ENCODE data around the gene ABCE1. TPM values are rescaled to one million over a fixed set of nuclear protein-coding genes. Genes with fewer than 3 reads are reported as not detected.

The ABCE1 gene
- total RNA-seq, 1 donor from 2014 or later = 77.9 TPM

DNA sequence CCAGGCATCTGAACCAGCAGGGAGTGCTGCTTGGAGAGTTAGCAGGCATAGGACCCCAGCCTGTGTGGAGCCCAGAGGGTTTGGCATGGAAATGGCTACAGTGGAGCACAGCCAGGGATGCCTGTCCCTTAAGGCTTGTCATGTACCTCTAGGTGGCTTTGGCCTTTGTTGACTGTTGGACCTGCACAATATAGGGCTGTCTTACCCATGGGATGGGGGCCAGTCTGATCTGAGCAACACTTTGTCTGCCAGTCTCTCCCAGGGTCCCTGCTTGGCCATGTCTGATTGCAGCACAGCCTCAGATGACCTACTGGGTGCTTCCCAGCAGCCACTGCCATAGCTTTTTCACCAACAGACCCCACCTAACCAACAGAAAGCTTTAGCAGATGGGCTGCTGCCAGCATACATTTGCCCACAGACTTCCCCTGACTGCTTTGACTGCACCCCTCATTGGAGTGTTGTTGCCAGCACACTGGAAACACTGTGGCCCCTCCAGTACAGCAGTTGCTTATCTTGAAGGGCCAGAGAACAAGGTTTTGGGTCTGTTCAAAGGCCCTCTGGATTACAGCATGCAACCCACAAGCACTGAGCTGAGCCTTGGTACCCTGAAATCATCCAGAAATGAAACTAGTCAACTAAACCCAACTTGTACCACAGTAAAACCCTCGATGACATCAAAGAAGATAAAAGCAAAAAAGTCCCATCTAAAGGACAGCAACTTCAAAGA is 22.2 kb upstream of the ABCE1 start:
- Mint-ChIP-seq H3K4me3 (no peak overlapping the region), H3K9me3 (peaks cover 10% of the 10 kb centered on the region), H3K27ac (no peak overlapping the region), H3K36me3 (peaks cover 37% of the 10 kb centered on the region), H3K27me3 (no peaks in the 10 kb centered on the region), H3K4me1 (ENCODE audit: unreplicated experiment) (no peaks in the 10 kb centered on the region)
- no peak for TF ChIP-seq CTCF (conservative IDR thresholded peaks at IDR 0.05)
- DNase-seq (ENCODE audit: extremely low spot score, unreplicated experiment) = no peak

- Mint-ChIP-seq H3K36me3 (peaks cover 37% of the 10 kb centered on the region), H3K27ac (no peak overlapping the region), H3K9me3 (peaks cover 10% of the 10 kb centered on the region), H3K27me3 (no peaks in the 10 kb centered on the region), H3K4me1 (ENCODE audit: unreplicated experiment) (no peaks in the 10 kb centered on the region), H3K4me3 (no peak overlapping the region)
- no peak for TF ChIP-seq CTCF (conservative IDR thresholded peaks at IDR 0.05)
- no peak for DNase-seq (ENCODE audit: extremely low spot score, unreplicated experiment)
These were observed 21.6 kb upstream of the ABCE1 start for GRCh38 chr4:145076469-145076855.

DNA sequence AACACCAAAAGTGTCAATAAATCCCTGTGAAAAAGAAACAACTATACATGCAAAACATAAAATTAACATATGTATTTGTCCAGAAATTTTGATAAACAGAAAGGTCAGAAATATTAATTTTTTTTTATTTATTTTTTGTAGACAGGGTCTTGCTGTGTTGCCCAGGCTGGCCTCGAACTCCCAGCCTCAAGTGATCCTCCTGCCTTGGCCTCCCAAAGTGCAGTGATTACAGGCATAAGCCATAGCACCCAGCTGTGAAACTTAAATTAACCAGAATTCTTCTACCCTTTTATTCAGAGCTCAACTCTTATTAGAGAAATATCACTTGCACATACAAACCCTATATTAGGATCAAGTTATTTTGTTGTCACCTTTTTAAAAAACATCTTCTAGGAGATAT is 16.4 kb upstream of the ABCE1 start:
- TF ChIP-seq CTCF (conservative IDR thresholded peaks at IDR 0.05) = no peak
- H3K27ac Mint-ChIP-seq = no peak overlapping the region
- H3K9me3 Mint-ChIP-seq = peaks cover 10% of the 10 kb centered on the region
- DNase-seq (ENCODE audit: extremely low spot score, unreplicated experiment) = no peak
- H3K36me3 Mint-ChIP-seq = peaks cover 43% of the 10 kb centered on the region
- H3K4me1 Mint-ChIP-seq (ENCODE audit: unreplicated experiment) = no peaks in the 10 kb centered on the region
- no peak overlapping the region for H3K4me3 Mint-ChIP-seq
- no peaks in the 10 kb centered on the region for H3K27me3 Mint-ChIP-seq

- Mint-ChIP-seq H3K27ac (no peak overlapping the region), H3K9me3 (no peaks in the 10 kb centered on the region), H3K4me3 (no peak overlapping the region), H3K27me3 (no peaks in the 10 kb centered on the region), H3K4me1 (ENCODE audit: unreplicated experiment) (no peaks in the 10 kb centered on the region), H3K36me3 (peaks cover 36% of the 10 kb centered on the region)
- TF ChIP-seq CTCF (conservative IDR thresholded peaks at IDR 0.05) = no peak
- DNase-seq (ENCODE audit: extremely low spot score, unreplicated experiment) = no peak
These were observed 14.1 kb upstream of the ABCE1 start for GRCh38 chr4:145083891-145084605.

- no peak overlapping the region for H3K27ac Mint-ChIP-seq
- no peak for DNase-seq (ENCODE audit: extremely low spot score, unreplicated experiment)
- no peaks in the 10 kb centered on the region for H3K27me3 Mint-ChIP-seq
- no peaks in the 10 kb centered on the region for H3K4me1 Mint-ChIP-seq (ENCODE audit: unreplicated experiment)
- H3K4me3 Mint-ChIP-seq = no peak overlapping the region
- TF ChIP-seq CTCF (conservative IDR thresholded peaks at IDR 0.05) = no peak
- H3K36me3 Mint-ChIP-seq = peaks cover 64% of the 10 kb centered on the region
- H3K9me3 Mint-ChIP-seq = peaks cover 12% of the 10 kb centered on the region
These were observed 7.7 kb upstream of the ABCE1 start for GRCh38 chr4:145090380-145090779.
